GM06990 (cell line): ENCODE data around the gene CFAP74.

Experiments
- DNase-seq: peaks from one replicate; pipeline ENCODE4 v3.0.0-alpha.2; 2011; ENCODE audit not compliant: insufficient read length; ENCODE audit errors: extremely low read depth
- H3K27me3 ChIP-seq: replicated peaks from 2 replicates; pipeline ENCODE4 v1.6.0; 2011; ENCODE audit warnings: low read length; ENCODE audit not compliant: control insufficient read depth, insufficient read depth
- H3K36me3 ChIP-seq: 2 replicates; pipeline ENCODE4 v1.5.1; 2011; ENCODE audit warnings: low read length; ENCODE audit not compliant: control insufficient read depth, insufficient read depth
- H3K4me3 ChIP-seq: replicated peaks from 2 replicates; pipeline ENCODE4 v1.5.1; 2011; ENCODE audit warnings: low read depth, mild to moderate bottlenecking, control low read depth, low read length
- TF ChIP-seq, protein P1 (sequence below): IDR thresholded peaks from 2 replicates; pipeline ENCODE4 v1.5.1; 2011; ENCODE audit warnings: low read length, control low read depth, mild to moderate bottlenecking, inconsistent platforms; ENCODE audit not compliant: insufficient read depth, poor library complexity, severe bottlenecking

Gene CFAP74

GRCh38 chr1:1988061-1988945, 15.3 kb downstream of the CFAP74 start:
- Histone ChIP-seq H3K4me3 (no peak overlapping the region), H3K36me3 (no peaks in the 10 kb centered on the region), H3K27me3 (no peaks in the 10 kb centered on the region)
- DNase-seq, result no peak
- TF ChIP-seq, protein P1, sequence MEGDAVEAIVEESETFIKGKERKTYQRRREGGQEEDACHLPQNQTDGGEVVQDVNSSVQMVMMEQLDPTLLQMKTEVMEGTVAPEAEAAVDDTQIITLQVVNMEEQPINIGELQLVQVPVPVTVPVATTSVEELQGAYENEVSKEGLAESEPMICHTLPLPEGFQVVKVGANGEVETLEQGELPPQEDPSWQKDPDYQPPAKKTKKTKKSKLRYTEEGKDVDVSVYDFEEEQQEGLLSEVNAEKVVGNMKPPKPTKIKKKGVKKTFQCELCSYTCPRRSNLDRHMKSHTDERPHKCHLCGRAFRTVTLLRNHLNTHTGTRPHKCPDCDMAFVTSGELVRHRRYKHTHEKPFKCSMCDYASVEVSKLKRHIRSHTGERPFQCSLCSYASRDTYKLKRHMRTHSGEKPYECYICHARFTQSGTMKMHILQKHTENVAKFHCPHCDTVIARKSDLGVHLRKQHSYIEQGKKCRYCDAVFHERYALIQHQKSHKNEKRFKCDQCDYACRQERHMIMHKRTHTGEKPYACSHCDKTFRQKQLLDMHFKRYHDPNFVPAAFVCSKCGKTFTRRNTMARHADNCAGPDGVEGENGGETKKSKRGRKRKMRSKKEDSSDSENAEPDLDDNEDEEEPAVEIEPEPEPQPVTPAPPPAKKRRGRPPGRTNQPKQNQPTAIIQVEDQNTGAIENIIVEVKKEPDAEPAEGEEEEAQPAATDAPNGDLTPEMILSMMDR, result no peak

DNA sequence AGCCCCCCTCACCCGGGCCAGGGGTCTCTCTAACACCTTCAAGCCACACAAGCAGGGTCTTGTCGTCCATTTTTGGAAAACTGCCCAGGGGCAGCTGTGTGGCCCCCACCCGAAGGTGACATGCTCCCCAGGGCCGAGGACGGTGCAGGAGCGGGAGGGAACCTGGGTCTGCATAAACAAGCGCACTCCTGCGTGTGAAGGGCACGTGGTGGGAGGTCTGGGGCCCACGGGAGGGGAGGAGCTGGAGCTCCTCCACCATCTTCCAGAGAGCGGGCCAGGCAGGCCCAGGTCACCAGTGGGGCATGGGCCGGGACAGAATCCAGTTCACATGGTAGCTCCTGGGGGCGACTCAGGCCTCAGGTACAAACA, 16.5 kb downstream of the CFAP74 start:
- no peak overlapping the region for H3K4me3 ChIP-seq
- TF ChIP-seq, protein P1, result no peak
- H3K27me3 ChIP-seq, result no peaks in the 10 kb centered on the region
- no peak for DNase-seq
- H3K36me3 ChIP-seq, result no peaks in the 10 kb centered on the region

- DNase-seq, result no peak
- Histone ChIP-seq H3K27me3 (no peaks in the 10 kb centered on the region), H3K36me3 (no peaks in the 10 kb centered on the region), H3K4me3 (no peak overlapping the region)
- TF ChIP-seq, protein P1, result no peak
Observed at GRCh38 chr1:1986451-1987141, 17.0 kb downstream of the CFAP74 start.

DNA sequence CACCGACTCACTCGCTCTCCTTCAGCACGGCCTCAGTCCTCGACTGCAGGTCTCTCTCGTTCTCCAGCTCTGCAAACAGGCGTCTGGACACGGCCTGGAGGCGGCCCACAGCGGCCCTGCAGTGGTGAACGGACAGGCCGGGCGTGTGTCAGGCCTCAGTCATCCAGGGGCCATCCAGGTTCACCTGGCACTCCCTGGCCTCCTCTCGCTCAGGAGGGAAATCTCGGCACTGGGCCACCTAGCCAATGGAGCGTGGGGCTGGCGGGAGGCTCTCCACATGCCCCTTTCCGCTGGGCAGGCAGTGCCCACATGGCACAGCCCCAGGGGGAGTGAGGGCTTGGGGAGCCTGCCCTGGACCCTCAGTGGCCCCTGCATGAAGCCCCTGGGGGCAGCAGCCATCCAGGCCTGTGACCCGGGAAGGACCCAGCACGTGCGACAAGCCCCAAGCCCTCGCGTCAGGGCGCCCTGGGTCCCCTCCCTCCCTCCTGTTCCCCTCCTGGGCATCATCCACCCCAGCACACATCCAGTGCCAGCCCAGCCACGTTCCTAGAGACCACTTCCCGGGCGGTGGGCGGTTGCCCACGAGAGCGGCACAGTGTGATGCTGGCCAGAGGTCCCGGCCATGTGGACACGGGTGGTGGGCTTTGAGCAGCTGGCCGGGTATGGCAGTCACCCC, 18.1 kb downstream of the CFAP74 start:
- H3K4me3 ChIP-seq, result no peak overlapping the region
- no peaks in the 10 kb centered on the region for H3K36me3 ChIP-seq
- no peaks in the 10 kb centered on the region for H3K27me3 ChIP-seq
- no peak for DNase-seq
- TF ChIP-seq, protein P1, result no peak

DNA sequence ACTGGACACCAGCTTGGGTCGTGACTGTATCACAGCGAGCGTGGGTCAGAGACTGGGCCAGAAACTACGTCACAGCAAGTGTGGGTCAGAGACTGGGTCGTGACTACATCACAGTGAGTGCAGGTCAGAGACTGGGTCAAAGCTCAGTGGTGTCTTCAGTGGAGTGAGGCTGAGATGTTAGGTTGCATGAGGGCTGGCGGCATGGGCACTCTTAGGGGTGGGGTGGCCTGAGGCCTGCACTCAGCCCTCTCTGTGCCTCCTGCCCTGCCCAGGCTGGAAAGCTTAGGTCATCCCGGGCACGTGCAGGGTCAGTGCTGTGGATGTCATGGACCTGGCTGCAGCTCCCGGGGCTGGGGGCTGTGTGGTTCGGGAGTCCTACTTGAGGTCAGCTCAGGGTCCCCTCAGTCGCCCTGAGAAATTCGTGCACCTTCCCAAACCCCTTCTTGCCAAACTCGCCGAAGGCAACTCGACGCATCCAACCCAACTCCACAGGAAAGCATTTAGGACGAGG, 19.0 kb downstream of the CFAP74 start:
- no peak for DNase-seq
- Histone ChIP-seq H3K36me3 (no peaks in the 10 kb centered on the region), H3K27me3 (no peaks in the 10 kb centered on the region), H3K4me3 (no peak overlapping the region)
- TF ChIP-seq, protein P1, result no peak
